SW480 (cell line): ENCODE measurements around the gene TNFAIP8L3.
"Not testable (repeated sequence)": the region's sequence is repeated elsewhere in the genome, so short reads cannot be mapped to it uniquely, and the experiment has no call there.

Experiments
- DNase-seq: peaks from one replicate; pipeline ENCODE4 v3.0.0-alpha.2; 2016; ENCODE audit warnings: low spot score

Gene TNFAIP8L3

DNA sequence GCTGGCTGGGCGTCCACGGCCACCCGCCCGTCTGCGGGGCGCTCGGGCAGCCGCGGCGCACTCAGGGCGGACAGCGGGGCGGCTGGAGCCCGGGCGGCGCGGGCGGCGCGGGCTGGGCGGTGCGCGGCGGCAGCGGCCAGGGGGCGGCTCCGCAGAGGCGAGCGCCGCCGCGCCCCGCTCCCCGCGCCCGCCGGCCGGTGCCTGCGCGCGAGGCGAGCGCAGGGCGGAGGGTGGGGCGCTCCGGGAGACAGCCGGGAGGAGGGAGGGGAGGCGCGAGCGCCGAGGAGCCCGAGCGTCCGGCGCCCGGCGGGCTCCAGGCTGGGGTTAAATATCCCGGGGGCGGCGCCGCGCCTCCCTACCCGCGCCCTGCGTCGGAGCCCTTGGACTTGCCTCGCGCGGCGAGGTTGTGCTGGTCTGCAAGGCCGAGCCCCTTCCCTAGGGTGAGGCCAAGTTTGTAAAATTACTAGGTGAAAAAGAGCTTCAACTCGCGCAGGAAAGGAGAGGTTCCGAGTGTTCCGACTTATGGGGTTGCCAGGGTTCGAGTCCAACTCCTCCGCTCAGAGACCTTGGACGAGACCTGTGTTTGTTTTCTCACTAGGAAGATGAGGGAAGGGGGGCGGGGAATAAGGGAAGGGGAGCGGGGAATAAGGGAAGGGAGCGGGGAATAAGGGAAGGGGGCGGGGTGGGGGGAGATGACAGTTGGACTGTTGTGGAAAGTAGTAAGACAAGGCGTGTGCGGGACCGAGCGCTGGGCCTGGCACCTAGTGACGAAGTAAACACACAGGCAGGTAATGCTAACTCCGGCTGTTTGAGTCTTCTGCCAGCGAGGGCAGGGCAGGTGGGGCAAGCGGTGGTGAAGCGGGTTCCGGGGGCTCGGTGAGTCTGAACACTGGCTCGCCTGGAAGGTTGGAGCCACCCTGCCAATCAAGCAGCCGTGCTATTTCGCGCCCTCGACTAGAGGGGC, at the start of gene TNFAIP8L3:
Gene TNFAIP8L3 (minus strand): TSS at position 301 of the 964 bp plus-strand sequence. CDS start 311 bp downstream, outside the sequence.
- no peak for DNase-seq

- no peak for DNase-seq
Observed at GRCh38 chr15:51144021-51144532, 49.4 kb upstream of the TNFAIP8L3 start.

- not testable (repeated sequence) for DNase-seq
Observed at GRCh38 chr15:51140347-51140746, 45.6 kb upstream of the TNFAIP8L3 start.

DNA sequence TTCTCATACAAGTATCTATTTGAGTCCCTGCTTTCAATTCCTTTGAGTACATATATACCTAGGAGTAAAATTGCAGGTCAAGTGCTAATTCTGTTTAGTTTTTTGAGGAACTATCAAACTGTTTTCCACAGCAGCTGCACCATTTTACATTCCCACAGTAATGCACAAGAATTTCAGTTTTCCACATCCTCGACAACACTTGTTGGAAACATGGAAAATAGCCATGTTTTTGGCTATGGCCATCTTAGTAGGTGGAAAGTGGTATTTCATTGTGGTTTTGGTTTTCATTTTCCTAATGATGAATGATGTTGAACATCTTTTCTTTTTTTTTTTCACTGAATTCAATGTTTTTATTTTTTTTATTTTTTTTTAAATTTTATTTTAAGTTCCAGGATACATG, 44.4 kb upstream of the TNFAIP8L3 start:
- no peak for DNase-seq

- DNase-seq = no peak
Observed at GRCh38 chr15:51137880-51138430, 43.2 kb upstream of the TNFAIP8L3 start.

GRCh38 chr15:51137024-51137423, 42.3 kb upstream of the TNFAIP8L3 start:
- no peak for DNase-seq

GRCh38 chr15:51135276-51135675, 40.6 kb upstream of the TNFAIP8L3 start:
- no peak for DNase-seq

GRCh38 chr15:51134416-51135199, 39.9 kb upstream of the TNFAIP8L3 start:
- DNase-seq = no peak

- DNase-seq = no peak
Observed at GRCh38 chr15:51133140-51133765, 38.5 kb upstream of the TNFAIP8L3 start.

GRCh38 chr15:51132384-51133139, 37.9 kb upstream of the TNFAIP8L3 start:
- DNase-seq = peak; percentile 6

- DNase-seq = no peak
Observed at GRCh38 chr15:51131596-51132290, 37.0 kb upstream of the TNFAIP8L3 start.

DNA sequence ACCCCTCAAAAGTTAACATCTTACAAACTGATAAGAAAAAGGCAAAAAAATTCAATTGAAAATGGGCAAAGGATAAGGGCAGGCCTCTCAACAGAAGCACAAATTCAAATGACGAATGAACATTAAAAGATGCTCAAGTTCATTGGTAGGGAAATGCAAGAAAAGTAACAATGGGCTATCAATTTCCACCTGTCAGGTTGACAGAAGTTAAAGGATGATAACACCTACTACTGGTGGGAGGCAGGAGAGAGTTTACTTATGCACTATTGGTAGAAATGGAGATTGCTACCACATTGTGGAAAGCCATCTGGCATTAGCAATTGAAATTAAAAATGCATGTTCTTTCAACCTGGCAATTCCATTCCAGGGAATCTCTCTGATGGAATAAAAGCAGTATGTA, 35.6 kb upstream of the TNFAIP8L3 start:
- DNase-seq = no peak

- DNase-seq = no peak
Observed at GRCh38 chr15:51129535-51130188, 35.0 kb upstream of the TNFAIP8L3 start.

DNA sequence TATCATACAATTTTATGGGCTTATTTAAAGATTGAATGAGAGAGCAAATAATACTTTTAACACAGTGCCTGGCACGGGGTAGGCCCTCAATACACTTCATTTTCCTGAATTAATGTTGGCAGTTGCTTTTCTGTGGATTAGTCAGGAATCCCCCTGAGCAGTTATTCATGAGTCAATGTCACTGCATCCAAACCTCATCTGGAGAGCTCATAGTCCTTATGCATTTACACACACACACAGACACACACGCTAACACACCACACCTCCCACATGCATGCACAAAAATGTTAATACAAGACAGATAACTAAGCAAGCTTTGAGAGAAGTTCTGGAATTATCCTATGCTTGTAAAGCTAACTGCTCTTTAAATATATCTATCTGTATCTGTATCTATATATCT, 34.0 kb upstream of the TNFAIP8L3 start:
- DNase-seq = no peak

DNA sequence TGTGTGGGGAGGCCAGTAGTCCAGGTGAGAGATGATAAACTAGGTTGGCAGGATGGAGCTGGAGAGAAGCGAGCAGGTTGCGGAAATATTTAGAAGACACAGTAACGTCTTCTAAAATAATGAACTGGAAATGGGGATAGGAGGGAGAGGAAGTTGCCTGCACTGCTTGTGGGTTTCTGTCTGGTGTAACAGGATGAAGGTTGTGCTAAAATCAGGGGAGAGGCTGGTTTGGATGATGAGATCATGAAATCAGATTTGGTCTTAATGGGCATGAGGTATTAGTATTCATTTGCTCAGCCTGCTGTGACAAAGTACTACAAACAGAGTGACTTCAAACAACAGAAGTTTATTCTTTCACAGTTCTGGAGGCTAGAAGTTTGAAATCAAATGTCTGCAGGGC, 32.1 kb upstream of the TNFAIP8L3 start:
- no peak for DNase-seq

GRCh38 chr15:51123002-51123401, 28.3 kb upstream of the TNFAIP8L3 start:
- DNase-seq = not testable (repeated sequence)

DNA sequence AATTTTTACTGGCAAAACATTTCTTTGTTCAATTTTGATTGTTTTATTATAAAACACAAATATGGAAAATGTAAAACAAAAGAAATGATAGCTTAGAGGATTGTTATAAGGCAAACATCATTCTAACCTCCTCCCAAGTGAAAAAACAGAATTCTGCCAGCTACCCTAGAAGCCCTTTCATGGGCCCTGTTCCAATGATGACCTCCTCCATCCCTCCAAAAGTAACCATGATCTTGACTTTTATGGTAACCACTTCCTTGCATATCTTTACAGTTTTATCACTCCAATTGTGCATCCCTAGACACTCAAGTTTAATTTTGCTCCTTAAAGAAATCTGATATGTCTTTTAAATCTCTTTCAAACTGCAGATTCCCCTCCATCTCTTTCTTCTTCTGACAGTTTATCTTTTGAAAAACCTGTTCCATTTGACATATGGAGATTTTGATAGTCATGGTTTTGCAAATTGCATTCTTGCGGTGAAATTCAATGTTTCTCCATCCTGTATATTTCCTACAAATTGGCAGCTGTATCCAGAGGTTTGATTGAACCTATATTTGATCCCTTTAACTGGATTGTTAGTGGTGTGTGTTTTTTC, 27.0 kb upstream of the TNFAIP8L3 start:
- no peak for DNase-seq

- DNase-seq = no peak
Observed at GRCh38 chr15:51121118-51121517, 26.4 kb upstream of the TNFAIP8L3 start.

DNA sequence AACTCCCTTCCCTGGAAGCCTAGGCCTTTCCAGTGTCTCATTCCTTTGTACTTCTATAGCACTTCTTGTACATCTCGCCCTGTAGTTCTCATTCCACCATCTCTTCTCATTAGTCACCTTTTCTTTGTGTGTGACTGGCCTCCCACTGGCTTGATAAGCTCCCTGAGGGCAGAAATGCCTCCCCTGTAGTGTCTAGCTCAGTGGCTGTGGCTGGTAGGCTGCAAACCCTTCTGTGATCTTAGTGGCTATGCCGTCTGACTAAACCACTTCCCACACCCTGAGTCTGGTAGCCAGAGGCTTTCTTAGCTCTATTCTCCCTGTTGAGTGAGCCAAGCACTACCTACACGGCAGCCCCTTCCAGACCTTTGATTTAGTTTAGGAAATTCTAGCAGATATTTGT, 24.4 kb upstream of the TNFAIP8L3 start:
- no peak for DNase-seq

DNA sequence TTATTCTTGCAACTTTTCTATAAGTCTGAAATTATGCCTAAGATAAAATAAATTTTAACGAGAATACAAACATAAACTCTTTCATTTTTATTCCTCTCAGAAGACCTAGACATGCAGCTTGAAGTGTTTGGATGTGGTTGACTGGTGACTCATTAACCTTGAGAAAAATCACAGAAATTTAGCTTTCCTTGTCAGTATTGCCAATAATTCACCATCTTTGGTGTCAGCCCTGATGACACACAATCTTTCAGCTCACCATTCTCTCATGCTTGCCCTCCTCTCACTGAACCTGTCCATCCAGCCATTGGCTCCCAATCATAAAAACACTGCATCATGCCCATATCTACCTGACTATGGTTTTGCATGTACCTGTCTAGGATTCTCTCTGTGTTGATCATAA, 22.6 kb upstream of the TNFAIP8L3 start:
- DNase-seq = no peak
